HPDE6-E6E7 (cell line): ENCODE data around the gene CHURC1.
A peak's percentile ranks its signal among the peaks of the same experiment; 100 is the strongest.

Experiments used
- DNase-seq: peaks from one replicate; pipeline ENCODE4 v3.0.0; 2011; ENCODE audit warnings: missing footprints; ENCODE audit errors: extremely low spot score

The CHURC1 gene

DNA sequence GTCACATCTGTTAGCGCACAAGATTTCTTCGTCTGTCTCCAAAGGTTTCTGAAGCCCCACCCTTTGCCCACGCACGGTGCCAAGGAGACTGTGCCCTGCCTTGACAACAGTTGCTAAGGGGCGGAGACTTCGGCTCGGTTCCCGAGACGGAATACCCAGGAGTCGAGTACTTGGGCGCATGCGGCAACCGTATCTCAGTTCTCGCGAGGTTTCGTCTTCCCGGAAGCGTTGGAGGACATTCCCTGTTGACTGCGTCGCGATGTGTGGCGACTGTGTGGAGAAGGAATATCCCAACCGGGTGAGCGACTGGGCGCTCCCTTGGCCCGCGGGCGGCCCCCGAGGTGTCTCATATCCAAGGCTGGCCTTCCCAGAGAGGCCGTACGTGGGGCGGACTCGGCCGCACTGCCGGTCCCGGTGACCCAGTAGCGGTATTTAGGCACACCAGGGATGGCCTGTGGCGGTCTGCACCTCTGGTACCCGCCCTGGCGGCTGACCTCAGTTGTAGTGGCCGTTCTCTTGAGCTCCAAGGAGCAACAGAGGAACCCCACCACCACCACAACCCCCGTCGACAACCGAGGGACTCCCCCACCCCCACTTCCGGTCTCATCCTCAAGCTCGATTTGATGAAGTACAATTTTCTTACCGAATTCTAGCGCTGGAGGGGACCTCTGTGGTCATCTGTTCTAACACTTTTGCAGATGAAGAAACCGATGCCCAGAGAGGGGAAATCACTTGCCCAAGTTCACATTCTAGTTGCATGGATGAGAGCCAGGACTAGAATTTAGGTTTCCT lies at the start of gene CHURC1:
Gene CHURC1, plus strand, starts transcription at position 219 of the 792 bp plus-strand sequence. Its CDS starts 41 bp downstream, at position 260.
- peak; percentile 98 for DNase-seq

GRCh38 chr14:64865109-64865508 lies 49.1 kb upstream of the CHURC1 start:
- no peak for DNase-seq

- no peak for DNase-seq
These were observed 48.3 kb upstream of the CHURC1 start for GRCh38 chr14:64865992-64866391.

GRCh38 chr14:64867182-64867581 lies 47.1 kb upstream of the CHURC1 start:
- DNase-seq: no peak

- DNase-seq: no peak
These were observed 45.9 kb upstream of the CHURC1 start for GRCh38 chr14:64868379-64868778.

DNA sequence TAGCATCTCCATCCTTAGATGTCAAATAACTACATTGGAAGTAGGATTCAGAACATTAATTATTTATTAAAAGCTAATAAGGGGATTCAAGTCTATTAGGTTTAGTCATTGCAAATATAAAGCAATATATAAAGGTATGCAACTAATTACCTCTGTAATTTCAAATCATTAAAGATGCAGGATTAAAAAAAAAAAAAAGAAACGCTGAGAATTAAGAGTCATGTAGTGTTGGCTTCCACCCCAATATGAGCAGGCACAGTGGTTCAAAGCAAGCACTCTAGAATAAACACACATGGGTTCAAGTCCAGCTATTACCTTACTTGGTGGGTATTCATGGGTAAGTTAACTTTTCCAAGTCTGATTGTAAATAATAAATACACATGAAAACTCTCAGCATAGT lies 45.4 kb upstream of the CHURC1 start:
- DNase-seq: no peak

DNA sequence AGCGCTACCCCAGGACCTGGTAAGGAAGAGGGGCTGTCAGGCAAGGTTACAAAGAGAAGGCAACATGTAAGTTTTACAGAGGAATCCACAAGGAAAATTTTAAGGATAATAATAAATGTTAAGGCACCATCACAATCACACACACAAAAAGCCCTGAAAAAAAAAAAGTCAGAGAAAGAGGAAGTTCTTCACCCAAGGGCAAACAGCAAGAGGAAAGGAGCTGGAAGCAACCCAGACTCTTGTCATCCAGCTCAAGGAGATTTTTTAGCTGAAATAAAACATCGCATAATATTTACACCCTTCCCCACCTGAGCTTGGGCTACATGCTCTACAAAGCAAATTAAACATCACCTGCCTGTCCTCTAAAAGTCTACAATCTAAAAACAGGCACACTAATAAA lies 44.1 kb upstream of the CHURC1 start:
- no peak for DNase-seq

GRCh38 chr14:64871344-64871743 lies 42.9 kb upstream of the CHURC1 start:
- DNase-seq: no peak

GRCh38 chr14:64873506-64874219 lies 40.6 kb upstream of the CHURC1 start:
- no peak for DNase-seq

GRCh38 chr14:64875350-64875749 lies 38.9 kb upstream of the CHURC1 start:
- no peak for DNase-seq

GRCh38 chr14:64877846-64878245 lies 36.4 kb upstream of the CHURC1 start:
- DNase-seq: no peak

- no peak for DNase-seq
These were observed 35.2 kb upstream of the CHURC1 start for GRCh38 chr14:64878837-64879634.

DNA sequence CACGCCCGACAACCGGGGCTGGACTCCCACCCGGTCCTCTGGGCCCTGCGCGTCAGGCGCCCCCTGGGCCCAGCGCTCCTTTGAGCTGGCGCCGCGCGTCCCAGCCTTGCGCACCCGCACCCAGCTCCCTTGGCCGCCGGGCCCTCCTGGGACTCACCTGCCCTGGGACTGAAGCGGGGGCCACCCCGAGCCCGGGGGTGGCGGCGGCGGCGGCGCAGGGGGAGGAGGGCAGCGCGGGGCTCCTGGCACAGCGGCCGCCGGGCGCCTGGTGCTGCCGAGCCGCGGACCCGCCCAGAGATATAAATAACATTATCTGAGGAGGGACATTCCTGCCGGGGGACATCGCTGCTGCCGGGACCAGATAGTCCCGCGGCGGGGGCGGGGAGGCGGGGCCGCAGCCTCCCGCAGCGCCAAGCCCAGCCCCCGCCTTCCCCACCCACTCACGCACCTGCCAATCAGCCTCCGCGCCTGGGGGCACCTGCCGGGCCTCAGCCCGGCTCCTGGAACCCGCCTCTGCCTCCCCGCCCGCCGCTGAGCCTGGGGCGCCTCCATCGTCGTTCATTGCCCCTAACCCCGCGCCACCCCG lies 34.5 kb upstream of the CHURC1 start, which contains the start of gene SPTB:
Gene SPTB, minus strand, starts transcription at position 273 of the 586 bp plus-strand sequence. CDS start 56,813 bp downstream, outside the sequence.
- no peak for DNase-seq

DNA sequence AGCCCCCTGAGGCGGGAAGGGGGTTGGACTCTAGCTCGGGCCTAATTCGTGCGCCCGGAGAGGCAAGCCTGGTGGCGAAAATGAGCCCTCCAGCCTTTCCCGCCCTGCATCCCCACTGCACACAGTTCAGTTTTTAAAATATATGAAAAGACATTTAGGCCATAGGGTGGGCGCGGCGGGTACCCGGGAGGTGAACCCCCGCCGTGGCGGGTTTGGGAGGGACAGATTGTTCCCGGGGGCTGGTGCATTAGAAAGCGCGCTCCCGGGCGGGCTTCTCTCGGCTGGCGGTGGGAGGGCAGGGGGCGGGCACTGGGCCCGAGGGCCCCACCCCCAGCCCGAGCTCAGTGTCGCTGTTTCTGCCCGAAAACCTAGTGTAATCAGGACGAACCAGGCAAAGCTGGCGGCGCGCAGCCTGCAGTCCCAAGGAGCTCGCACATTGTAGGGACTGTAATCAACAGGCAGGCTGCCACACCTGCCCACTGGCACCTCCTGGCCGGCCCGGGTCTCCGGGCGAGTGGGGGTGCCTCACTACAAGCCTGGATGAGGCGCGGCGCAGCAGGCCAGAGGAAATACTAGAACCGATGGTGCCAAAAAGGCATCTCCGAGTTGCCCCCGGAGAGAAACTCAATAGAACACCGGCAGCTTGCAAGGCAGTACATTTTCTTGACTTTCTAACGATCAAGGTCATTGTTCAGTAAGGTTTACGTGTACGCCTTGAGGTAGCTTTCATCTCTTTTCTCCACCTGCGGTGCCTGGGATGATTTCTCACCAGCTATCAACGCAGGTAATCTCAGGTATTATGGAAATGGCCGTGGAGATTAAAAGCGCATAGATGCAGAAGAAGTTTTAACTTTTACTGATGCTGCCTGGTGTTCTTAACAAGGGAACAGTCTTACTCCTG lies 33.8 kb upstream of the CHURC1 start:
- DNase-seq: peak; percentile 35

GRCh38 chr14:64885559-64885958 lies 28.7 kb upstream of the CHURC1 start:
- DNase-seq: no peak

GRCh38 chr14:64889352-64889751 lies 24.9 kb upstream of the CHURC1 start:
- DNase-seq: no peak

GRCh38 chr14:64891173-64891838 lies 22.9 kb upstream of the CHURC1 start:
- DNase-seq: no peak

DNA sequence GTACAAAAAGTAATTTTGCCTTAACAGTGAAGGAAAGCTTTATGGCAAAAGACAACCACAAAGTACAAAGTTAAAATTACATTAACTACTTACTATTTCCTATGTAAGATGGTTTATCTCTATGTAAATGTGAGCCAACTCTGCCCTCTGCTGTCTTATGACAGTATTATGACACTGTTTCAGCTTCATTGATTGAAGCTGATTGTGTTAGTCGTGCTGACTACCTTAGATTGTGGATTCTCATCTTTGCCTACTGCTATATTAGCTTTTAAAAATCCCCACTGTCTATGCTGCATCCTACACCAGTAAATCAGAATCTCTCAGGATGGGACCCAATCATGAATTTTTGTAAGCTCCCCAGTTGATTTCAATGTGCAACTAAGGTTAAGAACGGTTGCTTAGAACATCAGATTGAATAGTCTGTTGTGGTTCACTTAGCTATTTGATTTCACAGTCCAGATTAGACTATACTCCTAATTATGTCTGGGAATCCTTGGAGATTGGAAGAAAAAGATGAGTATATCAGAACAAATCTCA lies 22.3 kb upstream of the CHURC1 start:
- DNase-seq: no peak

DNA sequence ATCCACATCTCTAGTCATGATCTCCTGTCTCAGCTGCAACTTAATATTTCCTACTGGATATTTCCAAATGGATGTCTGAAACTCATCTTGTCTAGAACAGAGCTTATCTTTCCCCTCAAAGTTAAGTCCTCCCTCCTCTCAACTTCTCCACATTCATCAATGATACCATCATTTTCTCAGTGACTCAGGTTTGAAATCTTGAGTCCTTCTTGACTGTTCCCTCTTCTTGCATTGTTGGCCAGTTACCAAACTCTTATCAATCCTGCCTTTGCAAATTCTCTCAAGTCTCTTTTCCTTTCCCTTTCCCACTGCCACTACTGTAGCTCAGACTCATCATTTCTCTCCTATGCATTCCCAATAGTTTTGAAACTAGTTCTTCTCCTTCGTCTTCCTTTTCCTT lies 14.3 kb upstream of the CHURC1 start:
- DNase-seq: no peak

GRCh38 chr14:64906022-64906421 lies 8.2 kb upstream of the CHURC1 start:
- DNase-seq: no peak
